WTC11 (cell line): ENCODE data around the gene FAM53B. TPM values are rescaled to one million over a fixed set of nuclear protein-coding genes. Genes with fewer than 3 reads are reported as not detected.

ENCODE experiments used
- ATAC-seq: fragments of 200-7000 bp; cut with Tn5 transposase; 2 replicates; pipeline ENCODE4 v1.10.0; 2021; ENCODE audit warnings: mild to moderate bottlenecking, moderate library complexity
- CTCF ChIA-PET: fragments of 300-600 bp; sonication (Branson Sonifier 250); formaldehyde crosslinking; loops from one replicate; lab custom pipeline; 2021; ENCODE audit warnings: antibody characterized with exemption; lab: Charles Lee
- POLR2A ChIA-PET: fragments of 350-600 bp; sonication (Branson Sonifier 250); formaldehyde crosslinking; loops from one replicate; lab custom pipeline; 2021; ENCODE audit warnings: antibody characterized with exemption; lab: Charles Lee
- DNase-seq: peaks from one replicate; pipeline ENCODE4 v3.0.0; 2021; ENCODE audit warnings: low spot score
- H3K27ac Mint-ChIP-seq: 2 replicates; pipeline ENCODE4 v1.8.0; 2021; ENCODE audit warnings: mixed read lengths
- H3K27me3 Mint-ChIP-seq: 2 replicates; pipeline ENCODE4 v1.8.0; 2021; ENCODE audit warnings: low read depth, mild to moderate bottlenecking, moderate library complexity, mixed read lengths
- H3K36me3 Mint-ChIP-seq: 2 replicates; pipeline ENCODE4 v1.8.0; 2021; ENCODE audit warnings: mixed read lengths
- H3K4me1 Mint-ChIP-seq: 2 replicates; pipeline ENCODE4 v1.8.0; 2022; ENCODE audit warnings: mixed read lengths
- H3K4me3 Mint-ChIP-seq: 2 replicates; pipeline ENCODE4 v1.8.0; 2021; ENCODE audit warnings: mild to moderate bottlenecking, moderate library complexity, mixed read lengths
- H3K9me3 Mint-ChIP-seq: 2 replicates; pipeline ENCODE4 v1.8.0; 2021; ENCODE audit warnings: mixed read lengths
- AR ChIP-seq: fragments of 250-450 bp; sonication (Bioruptor Pico); IDR thresholded peaks from 2 replicates; pipeline ENCODE4 v1.9.0; 2021; ENCODE audit warnings: mild to moderate bottlenecking
- ERG ChIP-seq: fragments of 250-450 bp; sonication (Bioruptor Pico); IDR thresholded peaks from 2 replicates; pipeline ENCODE4 v1.8.0; 2021; ENCODE audit warnings: mild to moderate bottlenecking
- ESRRA ChIP-seq: sonication (generic); formaldehyde crosslinking; IDR thresholded peaks from 2 replicates; pipeline ENCODE4 v1.8.1; 2022; ENCODE audit warnings: mild to moderate bottlenecking, missing genetic modification reagents, borderline replicate concordance
- FOXJ3 ChIP-seq: sonication (generic); formaldehyde crosslinking; IDR thresholded peaks from 2 replicates; pipeline ENCODE4 v1.9.0; 2021; ENCODE audit warnings: missing genetic modification reagents, mild to moderate bottlenecking, borderline replicate concordance
- FOXK1 ChIP-seq: sonication (generic); formaldehyde crosslinking; IDR thresholded peaks from 2 replicates; pipeline ENCODE4 v1.8.0; 2022; ENCODE audit warnings: mild to moderate bottlenecking, moderate library complexity, missing genetic modification reagents
- MYBL2 ChIP-seq: sonication (generic); formaldehyde crosslinking; IDR thresholded peaks from 2 replicates; pipeline ENCODE4 v1.8.1; 2023; ENCODE audit warnings: mild to moderate bottlenecking, moderate library complexity, missing genetic modification reagents
- NFATC4 ChIP-seq: fragments of 250-450 bp; sonication (Bioruptor Pico); IDR thresholded peaks from 2 replicates; pipeline ENCODE4 v1.9.0; 2021; ENCODE audit warnings: mild to moderate bottlenecking
- NFYB ChIP-seq: sonication (generic); formaldehyde crosslinking; conservative IDR thresholded peaks from 2 replicates; pipeline ENCODE4 v1.8.0; 2022; ENCODE audit warnings: low read depth, missing genetic modification reagents
- OVOL2 ChIP-seq: fragments of 250-450 bp; sonication (Bioruptor Pico); IDR thresholded peaks from 2 replicates; pipeline ENCODE4 v1.9.0; 2021; ENCODE audit warnings: mild to moderate bottlenecking, borderline replicate concordance
- SOX15 ChIP-seq: fragments of 250-450 bp; sonication (Bioruptor Pico); IDR thresholded peaks from 2 replicates; pipeline ENCODE4 v1.9.0; 2021; ENCODE audit warnings: mild to moderate bottlenecking
- STAT6 ChIP-seq: sonication (generic); formaldehyde crosslinking; conservative IDR thresholded peaks from 2 replicates; pipeline ENCODE4 v1.8.1; 2023; ENCODE audit warnings: mild to moderate bottlenecking, low read depth, missing genetic modification reagents, moderate library complexity
- ZNF232 ChIP-seq: sonication (generic); formaldehyde crosslinking; IDR thresholded peaks from 2 replicates; pipeline ENCODE4 v1.8.0; 2022; ENCODE audit warnings: mild to moderate bottlenecking, missing genetic modification reagents
- ZNF416 ChIP-seq: fragments of 250-450 bp; sonication (Bioruptor Pico); IDR thresholded peaks from 2 replicates; pipeline ENCODE4 v1.9.0; 2021; ENCODE audit warnings: mild to moderate bottlenecking, inconsistent platforms
- total RNA-seq: library from RNA; stranded (reverse); gene quantifications from 3 replicates; pipeline ENCODE4 v1.2.3, GENCODE V29; 2021
- TF ChIP-seq, protein P1 (sequence below): fragments of 250-450 bp; sonication (Bioruptor Pico); IDR thresholded peaks from 2 replicates; pipeline ENCODE4 v1.9.0; 2021; ENCODE audit warnings: moderate library complexity, mild to moderate bottlenecking, inconsistent platforms, borderline replicate concordance
- TF ChIP-seq, protein P2 (sequence below): sonication (generic); formaldehyde crosslinking; IDR thresholded peaks from 2 replicates; pipeline ENCODE4 v1.8.1; 2023; ENCODE audit warnings: mild to moderate bottlenecking, missing genetic modification reagents
- TF ChIP-seq, protein P3 (sequence below): sonication (generic); formaldehyde crosslinking; IDR thresholded peaks from 2 replicates; pipeline ENCODE4 v1.8.1; 2022; ENCODE audit warnings: missing genetic modification reagents, borderline replicate concordance

Gene FAM53B
- total RNA-seq, 1 experiment from 2014 or later = 21.3 TPM

DNA sequence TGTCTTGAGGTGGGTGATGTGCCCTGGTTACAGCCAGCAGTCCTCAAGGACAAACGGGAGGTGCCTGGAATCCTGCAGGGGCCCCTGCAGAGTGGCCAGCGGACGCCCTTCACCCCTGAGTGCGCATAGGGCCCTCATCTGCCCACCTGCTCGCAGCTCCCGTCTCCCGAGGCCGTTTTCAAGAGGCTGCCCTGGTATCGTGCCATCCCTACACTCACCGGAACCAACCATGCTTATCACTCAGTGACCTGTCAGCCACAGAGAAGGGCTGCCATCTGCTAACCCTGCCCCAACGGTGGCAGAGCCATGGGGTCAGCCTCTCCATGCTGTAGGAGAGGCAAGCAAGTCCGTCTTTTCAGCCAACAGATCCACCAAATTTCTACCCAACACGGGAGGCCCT is 122.0 kb downstream of the FAM53B start (continued):
- TF ChIP-seq STAT6 (CRISPR knock-in tag) = no peak
- TF ChIP-seq OVOL2 (CRISPR knock-in tag) = no peak
- no peak for TF ChIP-seq ZNF416
- no peak for TF ChIP-seq NFATC4 (CRISPR knock-in tag)
- TF ChIP-seq, protein P1, sequence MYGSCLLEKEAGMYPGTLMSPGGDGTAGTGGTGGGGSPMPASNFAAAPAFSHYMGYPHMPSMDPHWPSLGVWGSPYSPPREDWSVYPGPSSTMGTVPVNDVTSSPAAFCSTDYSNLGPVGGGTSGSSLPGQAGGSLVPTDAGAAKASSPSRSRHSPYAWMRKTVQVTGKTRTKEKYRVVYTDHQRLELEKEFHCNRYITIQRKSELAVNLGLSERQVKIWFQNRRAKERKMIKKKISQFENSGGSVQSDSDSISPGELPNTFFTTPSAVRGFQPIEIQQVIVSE = no peak
- TF ChIP-seq AR (CRISPR knock-in tag) = no peak
- no peak for TF ChIP-seq ZNF232 (CRISPR knock-in tag)

DNA sequence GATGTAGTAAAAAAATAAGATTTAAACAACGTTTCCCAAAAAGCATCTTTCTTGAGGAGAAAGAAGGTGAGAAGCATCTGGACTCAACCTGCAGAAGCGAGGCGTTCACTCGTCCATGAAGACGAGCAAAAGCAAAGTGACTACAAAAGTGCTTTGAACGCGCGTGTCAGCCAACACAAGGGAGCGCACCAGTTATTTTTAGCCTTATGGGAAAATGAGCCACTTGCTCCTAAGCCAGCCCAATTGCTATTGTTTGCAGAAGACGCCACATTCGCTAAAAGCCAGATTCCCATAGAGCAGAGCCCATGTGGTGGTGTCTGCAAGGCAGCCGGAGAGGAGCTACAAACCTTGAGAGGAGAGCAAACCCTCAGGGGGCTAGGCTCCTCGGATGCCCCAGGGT is 122.5 kb downstream of the FAM53B start:
- Mint-ChIP-seq H3K36me3 (no peaks in the 10 kb centered on the region), H3K4me3 (no peak overlapping the region), H3K27me3 (no peaks in the 10 kb centered on the region), H3K27ac (no peak overlapping the region), H3K9me3 (no peaks in the 10 kb centered on the region), H3K4me1 (peaks cover 6% of the 10 kb centered on the region)
- ATAC-seq = no peak
- TF ChIP-seq OVOL2 (CRISPR knock-in tag) (no peak), MYBL2 (CRISPR knock-in tag) (no peak), FOXK1 (CRISPR knock-in tag) (no peak), ESRRA (CRISPR knock-in tag) (no peak), FOXJ3 (CRISPR knock-in tag) (no peak), STAT6 (CRISPR knock-in tag) (no peak), SOX15 (CRISPR knock-in tag) (no peak), NFYB (no peak), ERG (CRISPR knock-in tag) (no peak)
- TF ChIP-seq, protein P2, sequence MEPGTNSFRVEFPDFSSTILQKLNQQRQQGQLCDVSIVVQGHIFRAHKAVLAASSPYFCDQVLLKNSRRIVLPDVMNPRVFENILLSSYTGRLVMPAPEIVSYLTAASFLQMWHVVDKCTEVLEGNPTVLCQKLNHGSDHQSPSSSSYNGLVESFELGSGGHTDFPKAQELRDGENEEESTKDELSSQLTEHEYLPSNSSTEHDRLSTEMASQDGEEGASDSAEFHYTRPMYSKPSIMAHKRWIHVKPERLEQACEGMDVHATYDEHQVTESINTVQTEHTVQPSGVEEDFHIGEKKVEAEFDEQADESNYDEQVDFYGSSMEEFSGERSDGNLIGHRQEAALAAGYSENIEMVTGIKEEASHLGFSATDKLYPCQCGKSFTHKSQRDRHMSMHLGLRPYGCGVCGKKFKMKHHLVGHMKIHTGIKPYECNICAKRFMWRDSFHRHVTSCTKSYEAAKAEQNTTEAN (CRISPR knock-in tag) = no peak
- TF ChIP-seq, protein P1 = no peak
- TF ChIP-seq, protein P3, sequence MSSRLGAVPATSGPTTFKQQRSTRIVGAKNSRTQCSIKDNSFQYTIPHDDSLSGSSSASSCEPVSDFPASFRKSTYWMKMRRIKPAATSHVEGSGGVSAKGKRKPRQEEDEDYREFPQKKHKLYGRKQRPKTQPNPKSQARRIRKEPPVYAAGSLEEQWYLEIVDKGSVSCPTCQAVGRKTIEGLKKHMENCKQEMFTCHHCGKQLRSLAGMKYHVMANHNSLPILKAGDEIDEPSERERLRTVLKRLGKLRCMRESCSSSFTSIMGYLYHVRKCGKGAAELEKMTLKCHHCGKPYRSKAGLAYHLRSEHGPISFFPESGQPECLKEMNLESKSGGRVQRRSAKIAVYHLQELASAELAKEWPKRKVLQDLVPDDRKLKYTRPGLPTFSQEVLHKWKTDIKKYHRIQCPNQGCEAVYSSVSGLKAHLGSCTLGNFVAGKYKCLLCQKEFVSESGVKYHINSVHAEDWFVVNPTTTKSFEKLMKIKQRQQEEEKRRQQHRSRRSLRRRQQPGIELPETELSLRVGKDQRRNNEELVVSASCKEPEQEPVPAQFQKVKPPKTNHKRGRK (CRISPR knock-in tag) = no peak
- no peak for DNase-seq
- CTCF ChIA-PET = interaction anchor here (1.1 to 1.6 kb wide), 4 partner anchors 9 to 120 kb away, joined by 3 to 6 read pairs (median 4); no protein-coding TSS in a partner anchor
- POLR2A ChIA-PET = no interaction called here
